NCI-H1417 (cell line): ENCODE data around the gene PARL.

Experiments
- DNase-seq, 3 experiments: peaks; one replicate each; lab custom pipeline; 2025; lab: John Stamatoyannopoulos, UW

The PARL gene

DNA sequence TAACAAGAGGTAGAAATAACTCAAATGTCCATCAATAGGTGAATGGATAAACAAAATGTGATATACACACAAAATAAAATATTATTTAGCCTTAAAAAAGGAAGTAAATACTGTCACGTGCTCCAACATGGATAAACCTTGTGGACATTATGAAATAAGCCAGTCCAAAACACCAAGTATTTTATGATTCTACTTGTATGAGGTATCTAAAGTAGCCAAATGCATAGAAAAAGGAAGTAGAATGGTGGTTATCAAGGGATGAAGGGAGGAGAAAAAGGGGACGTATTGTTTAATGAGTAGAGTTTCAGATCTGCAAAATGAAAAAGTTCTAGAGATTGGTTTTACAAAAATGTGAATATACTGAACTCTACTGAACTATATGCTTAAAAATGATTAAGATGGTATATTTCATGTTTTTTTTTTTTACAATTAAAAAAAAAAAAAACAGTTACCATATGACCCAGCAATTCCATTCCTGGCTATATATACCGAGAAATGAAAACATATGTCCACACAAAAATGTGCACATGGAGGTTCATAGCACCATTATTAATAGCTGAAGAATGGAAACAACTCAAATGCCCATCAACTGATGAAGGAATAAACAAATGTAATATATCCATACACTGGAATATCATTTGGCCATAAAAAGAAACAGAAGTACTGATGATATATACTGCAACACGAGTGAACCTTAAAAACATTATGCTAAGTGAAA lies 30.2 kb downstream of the PARL start:
- DNase-seq: no peak

- no peak for DNase-seq
These were observed 38.9 kb downstream of the PARL start for GRCh38 chr3:183845608-183846288.

DNA sequence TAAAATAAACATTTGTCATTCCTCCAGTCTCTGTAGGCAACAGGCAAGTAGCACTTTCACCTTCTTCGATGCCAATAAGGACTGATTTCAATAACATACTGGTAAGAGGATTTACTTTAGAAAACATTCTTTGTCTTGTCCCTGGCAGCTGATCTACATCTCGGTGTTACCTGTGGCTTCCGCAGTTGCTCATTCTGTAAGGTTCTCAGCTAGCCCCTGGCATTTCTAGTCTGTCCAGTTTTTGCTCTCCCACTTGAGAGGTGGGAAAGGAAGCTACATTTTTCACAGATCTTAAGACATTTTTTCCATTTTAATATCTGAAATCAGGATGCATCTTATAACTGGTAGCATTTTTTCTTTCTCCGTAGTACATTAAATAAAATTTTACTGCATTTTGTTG lies 39.6 kb downstream of the PARL start:
- DNase-seq: no peak

- DNase-seq: no peak
These were observed 40.1 kb downstream of the PARL start for GRCh38 chr3:183844606-183845005.

DNA sequence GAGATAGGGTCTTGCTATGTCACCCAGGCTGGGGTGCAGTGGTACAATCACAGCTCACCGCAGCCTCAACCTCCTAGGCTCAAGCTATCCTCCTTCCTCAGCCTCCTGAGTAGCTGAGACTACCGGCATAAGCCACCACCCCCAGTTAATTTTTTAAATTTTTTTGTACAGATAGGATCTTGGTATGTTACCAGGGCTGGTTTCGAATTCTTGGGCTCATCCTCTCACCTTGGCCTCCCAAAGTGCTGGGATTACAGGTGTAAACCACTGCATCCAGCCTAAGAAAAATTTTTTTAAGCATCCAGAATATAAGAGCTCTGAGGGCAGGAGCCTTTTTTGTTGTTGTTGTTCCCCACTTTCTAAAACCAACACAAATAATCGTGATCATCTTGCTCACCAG lies 44.9 kb downstream of the PARL start:
- DNase-seq: no peak

GRCh38 chr3:183837894-183838293 lies 46.8 kb downstream of the PARL start:
- no peak for DNase-seq

- no peak for DNase-seq
These were observed 47.3 kb downstream of the PARL start for GRCh38 chr3:183837390-183837789.

DNA sequence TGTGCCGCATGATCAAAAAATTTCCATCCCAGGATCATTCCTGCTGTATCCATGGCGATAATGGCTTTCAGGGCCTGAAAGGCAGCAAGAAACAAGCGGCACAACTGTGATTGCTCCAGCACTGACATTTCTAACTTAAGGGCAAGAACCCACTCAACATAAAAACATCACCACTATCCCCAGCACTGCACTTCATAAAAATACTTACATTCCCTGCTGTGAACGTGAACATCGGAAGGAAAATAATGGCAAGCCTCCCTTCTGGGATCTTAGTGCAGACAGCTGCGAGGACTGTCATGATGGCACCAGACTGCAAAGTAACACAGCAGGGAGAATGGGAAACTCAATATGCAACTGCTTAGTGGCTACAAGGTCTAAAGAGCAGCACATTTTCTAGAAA lies 51.2 kb downstream of the PARL start:
- no peak for DNase-seq

DNA sequence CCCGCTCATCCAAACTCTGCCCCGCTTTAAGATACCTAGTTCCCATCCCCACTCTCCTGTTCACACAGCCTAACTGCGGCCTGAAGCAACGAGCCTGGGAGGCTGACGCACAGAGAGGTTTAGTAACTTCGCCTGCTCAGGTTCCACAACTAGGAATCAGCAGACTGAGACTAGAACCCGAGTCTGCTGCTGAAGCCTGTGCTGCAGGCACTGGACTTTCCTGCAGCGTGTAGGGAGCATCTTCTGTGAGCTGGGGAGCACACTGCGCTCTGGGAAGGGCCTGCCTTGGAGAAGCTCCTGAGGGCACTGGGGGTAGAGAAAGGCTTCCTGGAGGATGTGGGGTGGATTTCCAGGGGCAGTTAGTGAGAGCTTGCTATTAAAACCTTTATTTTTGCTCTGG lies 54.5 kb downstream of the PARL start:
- DNase-seq: no peak

GRCh38 chr3:183829466-183829865 lies 55.2 kb downstream of the PARL start:
- DNase-seq: no peak

- DNase-seq: no peak
These were observed 56.2 kb downstream of the PARL start for GRCh38 chr3:183828538-183828870.

GRCh38 chr3:183827809-183828537 lies 56.7 kb downstream of the PARL start:
- no peak for DNase-seq

- peak in 2 of 3 experiments; percentile 62 to 82 for DNase-seq
These were observed 58.0 kb downstream of the PARL start for GRCh38 chr3:183826448-183827250.

- DNase-seq: peak; percentile 34 to 88 (median 81)
These were observed 59.1 kb downstream of the PARL start, which contains the start of gene MAP6D1 for GRCh38 chr3:183825456-183826161. Gene MAP6D1 (minus strand): TSS chr3:183825577. CDS start chr3:183825547, 30 bp downstream.

DNA sequence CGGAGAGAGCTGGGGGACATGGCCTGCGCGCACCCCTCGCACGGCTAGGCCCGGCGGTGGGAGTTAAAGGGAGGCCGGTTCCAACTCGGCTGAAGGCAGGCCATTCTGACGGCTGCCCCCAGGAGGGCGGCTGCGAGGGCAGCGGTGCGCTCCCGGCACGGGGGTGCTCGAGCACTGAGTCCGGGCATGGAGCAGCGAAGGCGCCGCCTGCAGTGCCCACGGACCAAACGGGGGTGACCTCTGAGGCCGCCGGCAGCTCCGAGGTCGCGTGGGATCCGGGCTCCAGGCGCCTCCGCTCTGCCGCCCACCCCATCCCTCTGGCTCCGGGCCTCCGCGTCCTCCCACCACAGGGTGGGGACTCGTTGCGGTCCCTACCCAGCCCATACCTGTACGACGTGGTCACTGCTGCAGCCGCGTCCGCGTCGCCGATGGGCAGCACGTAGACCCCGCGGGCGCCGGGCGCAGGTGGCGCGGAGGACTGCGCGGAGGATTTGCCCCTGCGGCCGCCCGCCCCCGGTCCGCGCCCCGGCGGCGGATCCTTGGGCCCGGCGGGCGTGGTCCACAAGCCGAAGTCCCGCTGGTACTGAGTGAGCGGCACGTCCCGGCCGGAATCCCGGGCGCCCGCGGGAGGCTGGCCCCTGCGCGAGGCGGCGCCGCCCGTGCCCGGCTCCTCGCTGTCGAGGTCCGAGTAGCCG lies 59.8 kb downstream of the PARL start:
- peak in 2 of 3 experiments; percentile 75 to 81 for DNase-seq

- peak; percentile 13 to 81 (median 51) for DNase-seq
These were observed 60.7 kb downstream of the PARL start for GRCh38 chr3:183823963-183824362.

DNA sequence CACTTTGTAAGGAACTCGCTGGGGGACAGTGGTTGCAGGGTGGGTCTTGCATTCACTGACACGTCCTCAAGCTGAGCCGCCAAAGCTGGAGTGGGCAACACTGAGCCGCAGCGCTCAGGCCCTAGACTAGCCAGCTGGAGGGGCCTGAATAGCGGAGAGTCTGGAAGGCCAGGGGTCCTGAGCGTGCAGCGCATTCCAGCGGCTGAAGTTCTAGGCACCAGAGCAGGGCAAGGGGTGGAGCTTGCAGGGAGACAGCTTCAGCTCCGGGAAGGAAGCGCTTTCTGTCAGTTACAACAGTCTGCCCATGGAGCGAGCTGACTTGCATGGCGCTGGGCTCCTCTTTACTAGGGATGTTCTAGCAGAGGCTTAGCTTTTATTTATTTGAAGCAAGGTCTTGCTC lies 62.0 kb downstream of the PARL start:
- DNase-seq: no peak

GRCh38 chr3:183819831-183820230 lies 64.8 kb downstream of the PARL start:
- no peak for DNase-seq

- DNase-seq: no peak
These were observed 65.7 kb downstream of the PARL start for GRCh38 chr3:183818706-183819624.
